GM18951 (cell line): ENCODE data around the gene SF3A1.
"Not testable (repeated sequence)": the region's sequence is repeated elsewhere in the genome, so short reads cannot be mapped to it uniquely, and the experiment has no call there.

Source experiments
- POLR2A ChIP-seq: IDR thresholded peaks from 4 replicates; pipeline ENCODE4 v1.6.1; 2011; ENCODE audit warnings: mild to moderate bottlenecking; ENCODE audit not compliant: insufficient read length, insufficient read depth; ENCODE audit errors: extremely low read depth
- in situ Hi-C: fragments of 300-500 bp; cut with MboI; formaldehyde crosslinking; loops from one replicate; pipeline ENCODE4 v1.12.0; 2022; ENCODE audit warnings: low sequenced_read_pairs, mixed read lengths, inconsistent platforms; ENCODE audit not compliant: unreplicated experiment

Gene SF3A1, protein sequence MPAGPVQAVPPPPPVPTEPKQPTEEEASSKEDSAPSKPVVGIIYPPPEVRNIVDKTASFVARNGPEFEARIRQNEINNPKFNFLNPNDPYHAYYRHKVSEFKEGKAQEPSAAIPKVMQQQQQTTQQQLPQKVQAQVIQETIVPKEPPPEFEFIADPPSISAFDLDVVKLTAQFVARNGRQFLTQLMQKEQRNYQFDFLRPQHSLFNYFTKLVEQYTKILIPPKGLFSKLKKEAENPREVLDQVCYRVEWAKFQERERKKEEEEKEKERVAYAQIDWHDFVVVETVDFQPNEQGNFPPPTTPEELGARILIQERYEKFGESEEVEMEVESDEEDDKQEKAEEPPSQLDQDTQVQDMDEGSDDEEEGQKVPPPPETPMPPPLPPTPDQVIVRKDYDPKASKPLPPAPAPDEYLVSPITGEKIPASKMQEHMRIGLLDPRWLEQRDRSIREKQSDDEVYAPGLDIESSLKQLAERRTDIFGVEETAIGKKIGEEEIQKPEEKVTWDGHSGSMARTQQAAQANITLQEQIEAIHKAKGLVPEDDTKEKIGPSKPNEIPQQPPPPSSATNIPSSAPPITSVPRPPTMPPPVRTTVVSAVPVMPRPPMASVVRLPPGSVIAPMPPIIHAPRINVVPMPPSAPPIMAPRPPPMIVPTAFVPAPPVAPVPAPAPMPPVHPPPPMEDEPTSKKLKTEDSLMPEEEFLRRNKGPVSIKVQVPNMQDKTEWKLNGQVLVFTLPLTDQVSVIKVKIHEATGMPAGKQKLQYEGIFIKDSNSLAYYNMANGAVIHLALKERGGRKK

DNA sequence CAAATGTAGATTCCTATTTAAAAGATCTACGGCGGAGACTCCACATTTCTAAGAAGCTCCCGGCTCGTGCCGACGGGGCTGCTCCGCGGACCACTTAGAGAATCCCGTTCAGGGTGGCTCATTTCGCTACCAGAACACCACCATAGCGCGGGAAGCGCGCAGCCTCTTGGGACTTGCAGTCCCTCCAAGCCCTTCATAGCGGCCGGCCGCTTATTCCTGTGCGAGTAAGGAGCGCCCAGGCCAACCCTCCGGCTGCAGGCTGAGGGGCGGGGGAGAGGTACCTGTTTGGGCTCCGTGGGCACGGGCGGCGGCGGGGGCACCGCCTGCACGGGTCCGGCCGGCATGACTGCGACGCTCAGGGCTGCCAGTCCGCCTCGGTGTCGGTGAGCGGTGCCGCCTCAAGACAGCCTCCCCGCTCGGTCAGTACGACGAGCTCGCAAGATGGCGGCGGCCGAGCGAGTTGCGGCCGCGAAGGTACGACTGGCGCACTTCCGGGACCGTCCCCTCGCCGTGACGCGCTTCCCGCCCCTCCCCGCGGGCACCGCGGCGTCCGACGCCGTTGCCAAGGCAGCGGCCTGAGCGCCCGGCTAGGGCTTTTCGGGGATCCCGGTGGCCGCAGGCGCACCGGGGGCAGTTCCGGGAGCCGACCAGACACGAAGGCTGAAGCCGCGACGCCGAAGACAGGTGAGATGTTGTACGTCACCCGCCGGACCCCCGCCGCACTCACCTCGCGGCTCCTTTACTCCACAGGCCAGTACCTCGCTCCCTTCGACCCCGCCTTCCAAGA, at the start of gene SF3A1, which contains the start of gene CCDC157:
Gene SF3A1, minus strand, starts transcription at position 446 of the 787 bp plus-strand sequence. Its CDS starts 102 bp downstream, at position 344.
Gene CCDC157, plus strand, starts transcription at position 559 of the 787 bp plus-strand sequence. CDS start 8,994 bp downstream, outside the sequence.
- in situ Hi-C loops: no loop called here
- TF ChIP-seq POLR2A: peak; percentile 96

- in situ Hi-C loops: no loop called here
- TF ChIP-seq POLR2A: no peak
These were observed 49.7 kb upstream of the SF3A1 start for GRCh38 chr22:30406400-30406799.

GRCh38 chr22:30405731-30406130, 49.0 kb upstream of the SF3A1 start:
- in situ Hi-C loops: no loop called here
- no peak for TF ChIP-seq POLR2A

GRCh38 chr22:30404307-30404706, 47.6 kb upstream of the SF3A1 start:
- no peak for TF ChIP-seq POLR2A
- in situ Hi-C loops: no loop called here

- in situ Hi-C loops: not testable (repeated sequence)
These were observed 46.0 kb upstream of the SF3A1 start for GRCh38 chr22:30402766-30403104.

GRCh38 chr22:30402028-30402765, 45.5 kb upstream of the SF3A1 start:
- in situ Hi-C loops: no loop called here
- no peak for TF ChIP-seq POLR2A

- in situ Hi-C loops: not testable (repeated sequence)
These were observed 44.3 kb upstream of the SF3A1 start for GRCh38 chr22:30401024-30401423.

DNA sequence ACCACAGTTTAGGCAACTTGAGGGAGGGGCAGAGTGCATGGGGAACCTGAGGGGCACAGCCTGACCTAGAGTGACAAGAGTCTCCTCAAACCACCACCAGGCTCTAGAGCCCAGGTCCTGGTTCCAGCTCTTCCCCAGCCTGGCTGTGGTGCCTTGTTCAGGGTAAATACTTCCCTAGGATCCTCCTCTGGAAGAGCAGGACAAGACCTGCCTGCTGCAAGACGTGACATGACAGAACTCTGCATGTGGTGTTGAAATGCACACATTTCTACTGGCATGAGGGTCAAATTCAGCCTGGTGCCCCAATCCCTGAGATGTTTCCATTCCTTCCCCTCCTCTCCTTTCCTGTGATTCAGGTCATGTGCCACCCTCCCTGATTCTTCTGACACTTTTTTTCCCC, 43.5 kb upstream of the SF3A1 start:
- in situ Hi-C loops: no loop called here
- TF ChIP-seq POLR2A: no peak

GRCh38 chr22:30399718-30400117, 43.0 kb upstream of the SF3A1 start:
- no peak for TF ChIP-seq POLR2A
- in situ Hi-C loops: loop anchor here (10.0 to 25.0 kb wide), 2 partner anchors 85 to 287 kb away; no protein-coding TSS in a partner anchor

DNA sequence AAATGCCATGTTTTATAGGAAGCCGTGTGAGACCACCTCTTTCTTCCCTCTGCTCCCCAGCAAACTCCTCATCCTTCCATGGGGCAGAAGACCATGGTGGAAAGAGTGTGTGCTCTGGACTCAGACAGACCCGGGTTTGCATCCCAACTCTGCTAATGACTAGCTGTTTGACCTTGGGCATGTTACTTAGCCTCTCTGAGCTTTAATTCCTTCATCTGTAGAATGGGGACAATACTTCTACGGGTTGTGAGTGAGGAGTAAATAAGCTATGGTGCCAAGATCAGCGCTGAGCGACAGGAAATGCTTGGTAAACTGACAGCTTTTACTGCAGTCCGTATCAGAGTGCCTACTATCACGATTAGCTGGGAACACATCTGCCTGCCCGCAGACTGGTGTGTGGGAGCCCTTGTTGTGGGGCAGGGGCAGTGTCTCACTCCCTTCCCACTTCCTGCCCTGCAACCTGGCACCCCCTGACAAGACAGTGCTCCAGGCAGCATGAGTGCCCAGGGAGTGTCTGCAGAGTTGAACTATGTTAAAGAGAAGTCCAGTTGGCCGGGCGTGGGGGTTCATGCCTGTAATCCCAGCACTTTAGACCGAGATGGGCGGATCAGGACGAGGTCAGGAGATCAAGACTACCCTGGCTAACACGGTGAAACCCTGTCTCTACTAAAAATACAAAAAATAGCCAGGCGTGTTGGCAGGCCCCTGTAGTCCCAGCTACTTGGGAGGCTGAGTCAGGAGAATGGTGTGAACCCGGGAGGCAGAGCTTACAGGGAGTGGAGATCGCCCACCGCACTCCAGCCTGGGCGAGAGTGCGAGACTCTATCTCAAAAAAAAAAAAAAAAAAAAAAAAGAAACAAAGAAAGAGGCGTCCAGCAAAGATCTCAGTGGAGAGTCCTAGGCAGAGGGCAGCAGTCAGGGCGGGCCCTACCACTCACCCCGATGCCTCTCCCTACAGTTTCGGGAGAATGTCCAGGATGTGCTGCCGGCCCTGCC, 42.3 kb upstream of the SF3A1 start:
- TF ChIP-seq POLR2A: no peak

More for the DNA sequence above, 42.3 kb upstream of the SF3A1 start:
- in situ Hi-C loops: loop anchor here (10.0 to 25.0 kb wide), 2 partner anchors 86 to 287 kb away; no protein-coding TSS in a partner anchor
